GM12891 (cell line): ENCODE results near the gene CFL2.

Experiments used
- PAX5 ChIP-seq: IDR thresholded peaks from 2 replicates; pipeline ENCODE4 v1.6.1; 2011; ENCODE audit warnings: low read length, moderate library complexity, mild to moderate bottlenecking; ENCODE audit not compliant: insufficient read depth, severe bottlenecking
- POLR2A ChIP-seq: IDR thresholded peaks from 2 replicates; pipeline ENCODE4 v1.6.1; 2011; ENCODE audit warnings: low read depth, low read length, control low read depth
- POLR2AphosphoS5 ChIP-seq: IDR thresholded peaks from 2 replicates; pipeline ENCODE4 v1.6.1; 2011; ENCODE audit warnings: low read depth, low read length, control low read depth
- SPI1 ChIP-seq: IDR thresholded peaks from 2 replicates; pipeline ENCODE4 v1.6.1; 2011; ENCODE audit warnings: low read depth, low read length, control low read depth
- TAF1 ChIP-seq: IDR thresholded peaks from 2 replicates; pipeline ENCODE4 v1.6.1; 2011; ENCODE audit warnings: low read depth, low read length, control low read depth

GRCh38 chr14:34688470-34689206, 25.8 kb downstream of the CFL2 start:
- TF ChIP-seq POLR2A (no peak), POLR2AphosphoS5 (no peak), PAX5 (no peak), TAF1 (no peak), SPI1 (no peak)
